SU-DHL-6 (cell line): Measurements from ENCODE around the gene BEST1.

Source experiments
- H2AFZ ChIP-seq: fragments of 200-600 bp; sonication (generic); 2 replicates; pipeline ENCODE4 v1.6.1; 2014; ENCODE audit warnings: low read depth, mild to moderate bottlenecking, moderate library complexity, mixed read lengths, antibody characterized with exemption, low read length; ENCODE audit not compliant: severe bottlenecking
- H3F3A ChIP-seq: fragments of 200-600 bp; shearing (Covaris generic); 2 replicates; pipeline ENCODE4 v1.6.0; 2016; ENCODE audit warnings: antibody characterized with exemption, mild to moderate bottlenecking; ENCODE audit not compliant: insufficient read depth
- H3K27ac ChIP-seq: fragments of 200-600 bp; sonication (generic); 2 replicates; pipeline ENCODE4 v1.5.1; 2016; ENCODE audit warnings: low read depth, mild to moderate bottlenecking, low read length, moderate library complexity, mixed read lengths
- H3K27me3 ChIP-seq: fragments of 200-600 bp; sonication (generic), shearing (Covaris generic); 2 replicates; pipeline ENCODE4 v1.6.0; 2014; ENCODE audit warnings: mild to moderate bottlenecking, low read length
- H3K36me3 ChIP-seq: fragments of 200-600 bp; sonication (generic); 2 replicates; pipeline ENCODE4 v1.6.1; 2014; ENCODE audit warnings: mild to moderate bottlenecking, low read length, mixed read lengths
- H3K4me2 ChIP-seq: fragments of 300-600, 200-600 bp; shearing (Covaris generic), sonication (generic); 2 replicates; pipeline ENCODE4 v1.6.0; 2014; ENCODE audit warnings: low read length, low read depth, mild to moderate bottlenecking; ENCODE audit not compliant: poor library complexity, severe bottlenecking
- H3K4me3 ChIP-seq: fragments of 200-600 bp; sonication (generic); 2 replicates; pipeline ENCODE4 v1.5.1; 2014; ENCODE audit warnings: antibody characterized with exemption, low read length, mild to moderate bottlenecking, mixed read lengths; ENCODE audit not compliant: insufficient read depth, poor library complexity, severe bottlenecking
- H3K79me2 ChIP-seq: fragments of 200-600 bp; sonication (generic); 2 replicates; pipeline ENCODE4 v1.6.1; 2014; ENCODE audit warnings: mild to moderate bottlenecking, low read length, moderate library complexity; ENCODE audit not compliant: insufficient read depth
- H3K9ac ChIP-seq: fragments of 200-600 bp; sonication (generic); 2 replicates; pipeline ENCODE4 v1.7.0; 2014; ENCODE audit warnings: mild to moderate bottlenecking, low read length
- H3K9me2 ChIP-seq: fragments of 200-600 bp; sonication (generic); replicated peaks from 2 replicates; pipeline ENCODE4 v1.6.1; 2014; ENCODE audit warnings: low read length; ENCODE audit not compliant: insufficient read depth
- H3K9me3 ChIP-seq: fragments of 200-600 bp; sonication (generic); 2 replicates; pipeline ENCODE4 v1.6.1; 2014; ENCODE audit warnings: low read length, mixed read lengths; ENCODE audit not compliant: insufficient read depth
- H4K20me1 ChIP-seq: fragments of 200-600 bp; sonication (generic); 2 replicates; pipeline ENCODE4 v1.6.1; 2014; ENCODE audit warnings: low read depth, mild to moderate bottlenecking, antibody characterized with exemption, low read length, moderate library complexity, mixed read lengths
- EZH2phosphoT487 ChIP-seq: fragments of 200-600 bp; sonication (generic), shearing (Covaris generic); conservative IDR thresholded peaks from 2 replicates; pipeline ENCODE4 v1.6.1; 2018; ENCODE audit warnings: mild to moderate bottlenecking, antibody characterized with exemption, low read length, moderate library complexity, mixed read lengths
- TF ChIP-seq, protein P1 (sequence below): fragments of 200-600 bp; sonication (generic); IDR thresholded peaks from one replicate; pipeline ENCODE4 v1.5.1; 2017; ENCODE audit warnings: antibody characterized with exemption, mild to moderate bottlenecking, low read length, moderate library complexity; ENCODE audit not compliant: insufficient read depth, poor library complexity, severe bottlenecking

The BEST1 gene

DNA sequence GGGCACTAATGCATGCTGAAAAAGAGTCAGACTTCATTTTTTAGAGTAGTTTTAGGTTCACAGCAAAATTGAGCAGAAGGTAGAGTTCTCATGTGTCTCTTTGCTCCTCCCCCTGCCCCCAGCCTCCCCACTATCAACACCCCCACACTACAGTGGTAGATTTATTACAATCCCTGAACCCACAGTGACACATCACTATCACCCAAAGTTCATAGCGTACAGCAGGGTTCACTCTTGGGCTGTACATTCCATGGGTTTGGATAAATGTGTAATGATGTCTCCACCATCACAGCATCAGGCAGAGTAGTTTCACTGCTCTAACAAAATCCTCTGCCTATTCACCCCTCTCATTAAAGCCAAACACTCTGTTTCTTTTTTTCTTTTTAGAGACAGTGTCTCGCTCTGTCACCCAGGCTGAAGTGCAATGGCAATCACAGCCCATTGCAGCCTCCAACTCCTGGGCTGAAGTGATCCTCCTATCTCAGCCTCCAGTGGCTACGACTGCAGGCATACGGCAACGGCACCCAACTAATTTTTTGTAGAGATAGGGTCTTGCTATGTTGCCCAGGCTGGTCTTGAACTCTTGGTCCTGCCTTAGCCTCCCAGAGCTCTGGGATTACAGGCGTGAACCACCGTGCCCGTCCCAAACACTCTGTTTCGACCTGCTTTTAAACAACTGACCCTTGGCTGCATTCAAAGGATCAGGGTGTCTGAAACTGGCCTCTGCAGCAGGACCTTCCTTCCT lies 4.1 kb downstream of the BEST1 start:
- H3K4me2 ChIP-seq: no peak overlapping the region
- H2AFZ ChIP-seq: no peak overlapping the region

DNA sequence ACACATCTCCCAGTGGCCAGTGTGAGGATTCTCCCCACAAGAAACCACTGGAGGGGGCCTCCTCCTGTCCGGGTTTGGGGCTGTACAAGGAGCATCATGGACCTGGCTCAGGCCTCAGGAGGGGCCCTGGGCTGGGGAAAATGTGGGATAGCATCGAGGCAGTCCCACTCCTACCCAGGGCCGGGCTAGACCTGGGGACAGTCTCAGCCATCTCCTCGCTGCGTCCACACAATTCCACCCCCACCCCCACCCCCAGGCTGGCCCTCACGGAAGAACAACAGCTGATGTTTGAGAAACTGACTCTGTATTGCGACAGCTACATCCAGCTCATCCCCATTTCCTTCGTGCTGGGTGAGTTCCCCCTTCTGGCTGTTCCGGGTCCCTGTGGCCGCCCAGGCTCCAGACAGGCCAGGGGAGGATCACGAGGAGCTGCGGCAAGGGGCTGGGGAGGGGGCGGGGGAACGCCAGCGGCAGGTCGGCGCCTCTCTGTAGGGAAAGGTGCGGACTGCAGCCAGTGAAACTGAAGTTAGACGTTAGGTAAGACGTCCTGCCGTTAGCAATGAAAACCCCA lies 4.8 kb downstream of the BEST1 start:
- H3F3A ChIP-seq: no peaks in the 10 kb centered on the region
- H4K20me1 ChIP-seq: no peaks in the 10 kb centered on the region
- H3K27ac ChIP-seq: no peak overlapping the region
- H3K9me2 ChIP-seq: no peaks in the 10 kb centered on the region
- no peaks in the 10 kb centered on the region for H3K79me2 ChIP-seq
- H3K36me3 ChIP-seq: no peaks in the 10 kb centered on the region
- TF ChIP-seq, protein P1, sequence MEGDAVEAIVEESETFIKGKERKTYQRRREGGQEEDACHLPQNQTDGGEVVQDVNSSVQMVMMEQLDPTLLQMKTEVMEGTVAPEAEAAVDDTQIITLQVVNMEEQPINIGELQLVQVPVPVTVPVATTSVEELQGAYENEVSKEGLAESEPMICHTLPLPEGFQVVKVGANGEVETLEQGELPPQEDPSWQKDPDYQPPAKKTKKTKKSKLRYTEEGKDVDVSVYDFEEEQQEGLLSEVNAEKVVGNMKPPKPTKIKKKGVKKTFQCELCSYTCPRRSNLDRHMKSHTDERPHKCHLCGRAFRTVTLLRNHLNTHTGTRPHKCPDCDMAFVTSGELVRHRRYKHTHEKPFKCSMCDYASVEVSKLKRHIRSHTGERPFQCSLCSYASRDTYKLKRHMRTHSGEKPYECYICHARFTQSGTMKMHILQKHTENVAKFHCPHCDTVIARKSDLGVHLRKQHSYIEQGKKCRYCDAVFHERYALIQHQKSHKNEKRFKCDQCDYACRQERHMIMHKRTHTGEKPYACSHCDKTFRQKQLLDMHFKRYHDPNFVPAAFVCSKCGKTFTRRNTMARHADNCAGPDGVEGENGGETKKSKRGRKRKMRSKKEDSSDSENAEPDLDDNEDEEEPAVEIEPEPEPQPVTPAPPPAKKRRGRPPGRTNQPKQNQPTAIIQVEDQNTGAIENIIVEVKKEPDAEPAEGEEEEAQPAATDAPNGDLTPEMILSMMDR: no peak
- H3K9me3 ChIP-seq: no peaks in the 10 kb centered on the region
- no peak overlapping the region for H3K9ac ChIP-seq
- no peak overlapping the region for H3K4me3 ChIP-seq
- no peak overlapping the region for H3K4me2 ChIP-seq
- no peaks in the 10 kb centered on the region for H3K27me3 ChIP-seq
- H2AFZ ChIP-seq: no peak overlapping the region

More for the DNA sequence above, 4.1 kb downstream of the BEST1 start:
- Histone ChIP-seq H3K36me3 (no peaks in the 10 kb centered on the region), H3K9me2 (no peaks in the 10 kb centered on the region), H4K20me1 (no peaks in the 10 kb centered on the region), H3K27ac (no peak overlapping the region), H3K4me3 (no peak overlapping the region), H3F3A (no peaks in the 10 kb centered on the region), H3K9me3 (no peaks in the 10 kb centered on the region), H3K9ac (no peak overlapping the region), H3K79me2 (no peaks in the 10 kb centered on the region), H3K27me3 (no peaks in the 10 kb centered on the region)
- TF ChIP-seq, protein P1: no peak
- TF ChIP-seq EZH2phosphoT487: no peak

DNA sequence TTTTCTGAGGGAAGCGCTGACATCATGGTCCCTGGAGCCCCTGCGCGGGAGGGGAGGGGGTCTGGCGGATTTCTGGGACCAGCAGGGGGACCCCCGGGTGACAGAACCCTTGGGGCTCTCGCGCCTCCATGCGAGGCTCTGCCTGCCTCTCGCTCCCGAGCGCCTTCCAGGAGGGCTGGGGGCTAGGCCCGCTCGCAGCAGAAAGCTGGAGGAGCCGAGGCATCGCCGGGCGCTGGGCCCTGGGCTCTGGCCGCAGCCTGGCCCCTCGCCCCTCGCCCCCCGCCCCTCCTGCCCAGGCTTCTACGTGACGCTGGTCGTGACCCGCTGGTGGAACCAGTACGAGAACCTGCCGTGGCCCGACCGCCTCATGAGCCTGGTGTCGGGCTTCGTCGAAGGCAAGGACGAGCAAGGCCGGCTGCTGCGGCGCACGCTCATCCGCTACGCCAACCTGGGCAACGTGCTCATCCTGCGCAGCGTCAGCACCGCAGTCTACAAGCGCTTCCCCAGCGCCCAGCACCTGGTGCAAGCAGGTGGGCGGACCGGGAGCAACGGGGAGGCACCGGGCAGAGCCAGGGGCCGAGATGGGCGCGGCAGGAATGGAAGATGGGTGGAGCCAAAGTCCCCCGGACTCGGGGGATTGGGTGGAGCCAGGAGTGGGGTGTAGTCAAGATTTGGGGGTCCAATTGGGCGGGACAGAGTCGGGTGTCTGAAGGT lies 5.4 kb downstream of the BEST1 start:
- TF ChIP-seq, protein P1: no peak
- no peak for TF ChIP-seq EZH2phosphoT487
- no peaks in the 10 kb centered on the region for H3K36me3 ChIP-seq
- no peak overlapping the region for H2AFZ ChIP-seq
- H3K27me3 ChIP-seq: no peaks in the 10 kb centered on the region
- no peak overlapping the region for H3K9ac ChIP-seq
- no peaks in the 10 kb centered on the region for H3K9me2 ChIP-seq
- H3K27ac ChIP-seq: no peak overlapping the region
- H3K79me2 ChIP-seq: no peaks in the 10 kb centered on the region
- H3F3A ChIP-seq: no peaks in the 10 kb centered on the region
- no peaks in the 10 kb centered on the region for H4K20me1 ChIP-seq
- H3K9me3 ChIP-seq: no peaks in the 10 kb centered on the region
- no peak overlapping the region for H3K4me2 ChIP-seq
- H3K4me3 ChIP-seq: no peak overlapping the region
